Measurements from ENCODE around the gene PEMT.

PEMT gene

GRCh38 chr17:17474341-17474740 lies 117.2 kb downstream of the PEMT start:
- no peak overlapping the region for H3K4me2 ChIP-seq (ENCODE audit: low read length)
- H3K27ac ChIP-seq (ENCODE audit: low read depth, low read length) = no peak overlapping the region
- no peak overlapping the region for H4K91ac ChIP-seq (ENCODE audit: low read depth, low read length)
- H2AFZ ChIP-seq (ENCODE audit: insufficient read depth, low read length, poor library complexity) = no peak overlapping the region
- no peak overlapping the region for H3K4me3 ChIP-seq (ENCODE audit: low read depth, low read length)
- no peak overlapping the region for H3K9ac ChIP-seq (ENCODE audit: low read length)
- H3K4me1 ChIP-seq (ENCODE audit: control insufficient read depth in 1 of 2, insufficient read depth in 2 of 2, low read length in 2 of 2) = peaks cover 2 to 3% of the 10 kb centered on the region in 2 experiments
- H4K8ac ChIP-seq (ENCODE audit: low read depth, low read length) = no peak overlapping the region
- H3K27me3 ChIP-seq (ENCODE audit: insufficient read depth, low read length) = no peaks in the 10 kb centered on the region
- H3K9me3 ChIP-seq (ENCODE audit: insufficient read depth, low read depth, low read length) = peaks cover 4% of the 10 kb centered on the region
- H3K14ac ChIP-seq (ENCODE audit: low read length) = no peak overlapping the region
- peaks cover 4% of the 10 kb centered on the region for H3K79me1 ChIP-seq (ENCODE audit: low read length)
- no peak overlapping the region for H3K4ac ChIP-seq (ENCODE audit: low read depth, low read length)
- peaks cover 3% of the 10 kb centered on the region for H3K79me2 ChIP-seq (ENCODE audit: control insufficient read depth, insufficient read depth, low read length, poor library complexity)
- H3K36me3 ChIP-seq (ENCODE audit: control insufficient read depth in 1 of 2, insufficient read depth in 2 of 2, low read length in 2 of 2) = no peaks in the 10 kb centered on the region
- no peak overlapping the region for H4K12ac ChIP-seq (ENCODE audit: low read depth, low read length)
- WGBS (ENCODE audit: extremely low coverage, insufficient coverage, insufficient read length) = no CpG with 5 or more reads among the region's 7 CpGs
- H3K23ac ChIP-seq (ENCODE audit: low read length) = no peak overlapping the region
- no peak overlapping the region for H2BK5ac ChIP-seq (ENCODE audit: low read depth, low read length, poor library complexity)
- no peak overlapping the region for H3K18ac ChIP-seq (ENCODE audit: low read length)
- DNase-seq = no peak
- H2BK12ac ChIP-seq (ENCODE audit: low read length) = no peak overlapping the region
- no peak overlapping the region for H2BK120ac ChIP-seq (ENCODE audit: insufficient read depth, low read length, poor library complexity)
- no peak overlapping the region for H2AK5ac ChIP-seq (ENCODE audit: low read length)

- Histone ChIP-seq H3K36me3 (ENCODE audit: control insufficient read depth in 1 of 2, insufficient read depth in 2 of 2, low read length in 2 of 2) (no peaks in the 10 kb centered on the region), H3K4me1 (ENCODE audit: control insufficient read depth in 1 of 2, insufficient read depth in 2 of 2, low read length in 2 of 2) (peaks cover under 1% of the 10 kb centered on the region in 2 experiments), H3K4me3 (ENCODE audit: low read depth, low read length) (no peak overlapping the region), H3K9me3 (ENCODE audit: insufficient read depth, low read depth, low read length) (peaks cover 4% of the 10 kb centered on the region), H3K4me2 (ENCODE audit: low read length) (no peak overlapping the region), H2AK5ac (ENCODE audit: low read length) (no peak overlapping the region), H3K79me2 (ENCODE audit: control insufficient read depth, insufficient read depth, low read length, poor library complexity) (peaks cover 3% of the 10 kb centered on the region), H3K23ac (ENCODE audit: low read length) (no peak overlapping the region), H2BK5ac (ENCODE audit: low read depth, low read length, poor library complexity) (no peak overlapping the region), H2AFZ (ENCODE audit: insufficient read depth, low read length, poor library complexity) (no peak overlapping the region), H4K91ac (ENCODE audit: low read depth, low read length) (no peak overlapping the region), H4K8ac (ENCODE audit: low read depth, low read length) (no peak overlapping the region), H4K12ac (ENCODE audit: low read depth, low read length) (no peak overlapping the region), H2BK12ac (ENCODE audit: low read length) (no peak overlapping the region), H2BK120ac (ENCODE audit: insufficient read depth, low read length, poor library complexity) (no peak overlapping the region), H3K18ac (ENCODE audit: low read length) (no peak overlapping the region), H3K27ac (ENCODE audit: low read depth, low read length) (no peak overlapping the region), H3K27me3 (ENCODE audit: insufficient read depth, low read length) (no peaks in the 10 kb centered on the region), H3K14ac (ENCODE audit: low read length) (no peak overlapping the region), H3K4ac (ENCODE audit: low read depth, low read length) (no peak overlapping the region), H3K9ac (ENCODE audit: low read length) (no peak overlapping the region), H3K79me1 (ENCODE audit: low read length) (peaks cover 4% of the 10 kb centered on the region)
- no CpG with 5 or more reads among the region's 8 CpGs for WGBS (ENCODE audit: extremely low coverage, insufficient coverage, insufficient read length)
- no peak for DNase-seq
Measured at GRCh38 chr17:17472333-17472920, 119.1 kb downstream of the PEMT start.

- no peak overlapping the region for H3K4me2 ChIP-seq (ENCODE audit: low read length)
- H3K79me1 ChIP-seq (ENCODE audit: low read length) = no peaks in the 10 kb centered on the region
- H3K4me1 ChIP-seq (ENCODE audit: control insufficient read depth in 1 of 2, insufficient read depth in 2 of 2, low read length in 2 of 2) = no peaks in the 10 kb centered on the region
- no peak overlapping the region for H2BK12ac ChIP-seq (ENCODE audit: low read length)
- H3K14ac ChIP-seq (ENCODE audit: low read length) = no peak overlapping the region
- H2AK5ac ChIP-seq (ENCODE audit: low read length) = no peak overlapping the region
- H3K27ac ChIP-seq (ENCODE audit: low read depth, low read length) = no peak overlapping the region
- H3K79me2 ChIP-seq (ENCODE audit: control insufficient read depth, insufficient read depth, low read length, poor library complexity) = no peaks in the 10 kb centered on the region
- H4K8ac ChIP-seq (ENCODE audit: low read depth, low read length) = no peak overlapping the region
- H2BK120ac ChIP-seq (ENCODE audit: insufficient read depth, low read length, poor library complexity) = no peak overlapping the region
- no peak overlapping the region for H3K23ac ChIP-seq (ENCODE audit: low read length)
- H3K9ac ChIP-seq (ENCODE audit: low read length) = no peak overlapping the region
- no peak overlapping the region for H2AFZ ChIP-seq (ENCODE audit: insufficient read depth, low read length, poor library complexity)
- no CpG with 5 or more reads among the region's 3 CpGs for WGBS (ENCODE audit: extremely low coverage, insufficient coverage, insufficient read length)
- no peak overlapping the region for H4K91ac ChIP-seq (ENCODE audit: low read depth, low read length)
- no peak overlapping the region for H3K18ac ChIP-seq (ENCODE audit: low read length)
- no peaks in the 10 kb centered on the region for H3K27me3 ChIP-seq (ENCODE audit: insufficient read depth, low read length)
- no peaks in the 10 kb centered on the region for H3K36me3 ChIP-seq (ENCODE audit: control insufficient read depth in 1 of 2, insufficient read depth in 2 of 2, low read length in 2 of 2)
- peaks cover 2% of the 10 kb centered on the region for H3K9me3 ChIP-seq (ENCODE audit: insufficient read depth, low read depth, low read length)
- no peak overlapping the region for H3K4ac ChIP-seq (ENCODE audit: low read depth, low read length)
- no peak overlapping the region for H4K12ac ChIP-seq (ENCODE audit: low read depth, low read length)
- no peak for DNase-seq
- no peak overlapping the region for H2BK5ac ChIP-seq (ENCODE audit: low read depth, low read length, poor library complexity)
- no peak overlapping the region for H3K4me3 ChIP-seq (ENCODE audit: low read depth, low read length)
Measured at GRCh38 chr17:17469996-17470395, 121.5 kb downstream of the PEMT start.

- H3K4me2 ChIP-seq (ENCODE audit: low read length) = no peak overlapping the region
- H3K9ac ChIP-seq (ENCODE audit: low read length) = no peak overlapping the region
- H3K36me3 ChIP-seq (ENCODE audit: control insufficient read depth in 1 of 2, insufficient read depth in 2 of 2, low read length in 2 of 2) = no peaks in the 10 kb centered on the region
- DNase-seq = no peak
- H3K14ac ChIP-seq (ENCODE audit: low read length) = no peak overlapping the region
- H3K23ac ChIP-seq (ENCODE audit: low read length) = no peak overlapping the region
- H2BK5ac ChIP-seq (ENCODE audit: low read depth, low read length, poor library complexity) = no peak overlapping the region
- peaks cover 2% of the 10 kb centered on the region for H3K9me3 ChIP-seq (ENCODE audit: insufficient read depth, low read depth, low read length)
- no peaks in the 10 kb centered on the region for H3K4me1 ChIP-seq (ENCODE audit: control insufficient read depth in 1 of 2, insufficient read depth in 2 of 2, low read length in 2 of 2)
- H3K27ac ChIP-seq (ENCODE audit: low read depth, low read length) = no peak overlapping the region
- no peak overlapping the region for H2BK120ac ChIP-seq (ENCODE audit: insufficient read depth, low read length, poor library complexity)
- no peak overlapping the region for H4K12ac ChIP-seq (ENCODE audit: low read depth, low read length)
- H3K27me3 ChIP-seq (ENCODE audit: insufficient read depth, low read length) = no peaks in the 10 kb centered on the region
- H3K4me3 ChIP-seq (ENCODE audit: low read depth, low read length) = no peak overlapping the region
- H3K18ac ChIP-seq (ENCODE audit: low read length) = no peak overlapping the region
- no peak overlapping the region for H3K4ac ChIP-seq (ENCODE audit: low read depth, low read length)
- H2AFZ ChIP-seq (ENCODE audit: insufficient read depth, low read length, poor library complexity) = no peak overlapping the region
- no peak overlapping the region for H4K8ac ChIP-seq (ENCODE audit: low read depth, low read length)
- no peaks in the 10 kb centered on the region for H3K79me1 ChIP-seq (ENCODE audit: low read length)
- WGBS (ENCODE audit: extremely low coverage, insufficient coverage, insufficient read length) = no CpG with 5 or more reads among the region's 4 CpGs
- H4K91ac ChIP-seq (ENCODE audit: low read depth, low read length) = no peak overlapping the region
- no peak overlapping the region for H2BK12ac ChIP-seq (ENCODE audit: low read length)
- no peak overlapping the region for H2AK5ac ChIP-seq (ENCODE audit: low read length)
- H3K79me2 ChIP-seq (ENCODE audit: control insufficient read depth, insufficient read depth, low read length, poor library complexity) = no peaks in the 10 kb centered on the region
Measured at GRCh38 chr17:17469358-17469757, 122.2 kb downstream of the PEMT start.
